HCT116 (cell line): ENCODE data around the gene DSTYK. TPM values are rescaled to one million over a fixed set of nuclear protein-coding genes. Genes with fewer than 3 reads are reported as not detected.

Experiments used
- ATAC-seq: fragments of 200-7000 bp; cut with Tn5 transposase; 2 replicates; pipeline ENCODE4 v1.9.1; 2020; ENCODE audit warnings: mild to moderate bottlenecking, moderate library complexity
- BruUV-seq: library from RNA; stranded (reverse); fragments of 400-500 nt; replicated peaks from 2 replicates; lab custom pipeline; 2021; lab: Mats Ljungman, UMichigan
- CTCF ChIA-PET: fragments of 300-600 bp; sonication (Branson Sonifier 250); formaldehyde crosslinking; loops from one replicate; lab custom pipeline; 2021; ENCODE audit warnings: antibody characterized with exemption; lab: Charles Lee
- POLR2A ChIA-PET: fragments of 300-600, 350-600 bp; sonication (Branson Sonifier 250); formaldehyde crosslinking; loops from one replicate; lab custom pipeline; 2021; ENCODE audit warnings: antibody characterized with exemption; lab: Charles Lee
- RAD21 ChIA-PET, 2 experiments: fragments of 300-600 bp; sonication (Branson Sonifier 250); formaldehyde crosslinking; loops; one replicate each; lab custom pipeline; 2023; ENCODE audit warnings: low total read pairs in 2 of 2; ENCODE audit not compliant: uncharacterized antibody in 2 of 2, unreplicated experiment in 2 of 2, low non-redundant PET in 1 of 2; lab: Charles Lee
- DNase-seq: peaks from one replicate; pipeline ENCODE4 v3.0.0-alpha.2; 2010; ENCODE audit warnings: low read depth, low spot score
- H2AFZ ChIP-seq: fragments of 200-600 bp; shearing (Covaris generic), sonication (generic); 2 replicates; pipeline ENCODE4 v1.6.1; 2017; ENCODE audit warnings: low read depth, mixed run types, mixed read lengths, antibody characterized with exemption, low read length; ENCODE audit not compliant: poor library complexity, severe bottlenecking
- H3K27ac ChIP-seq: 2 replicates; pipeline ENCODE4 v1.5.1; 2012; ENCODE audit warnings: low read depth, low read length
- H3K27me3 ChIP-seq: fragments of 200-600 bp; sonication (generic); 2 replicates; pipeline ENCODE4 v1.6.1; 2016; ENCODE audit warnings: mixed run types, low read length, mixed read lengths; ENCODE audit not compliant: insufficient read depth
- H3K36me3 ChIP-seq, 2 experiments: fragments of 200-500 bp in 1 of 2; fragments of 200-600 bp in 1 of 2; sonication (Bioruptor generic) in 1 of 2; sonication (generic) in 1 of 2; 2 replicates each; pipeline versions ENCODE4 v1.5.1 to v1.6.1; 2014 to 2016; ENCODE audit warnings: low read length in 2 of 2, inconsistent platforms in 1 of 2, mixed read lengths in 1 of 2, mixed run types in 1 of 2; ENCODE audit not compliant: insufficient read depth in 2 of 2, control insufficient read depth in 1 of 2
- H3K4me1 ChIP-seq, 2 experiments: fragments of 200-600 bp in 1 of 2; sonication (generic) in 1 of 2; 2 replicates each; pipeline versions ENCODE4 v1.5.1 to v1.6.1; 2012 to 2017; ENCODE audit warnings: low read length in 2 of 2, inconsistent platforms in 1 of 2, mild to moderate bottlenecking in 1 of 2, mixed read lengths in 1 of 2, mixed run types in 1 of 2, moderate library complexity in 1 of 2; ENCODE audit not compliant: insufficient read depth in 2 of 2, control insufficient read depth in 1 of 2
- H3K4me2 ChIP-seq: fragments of 200-600 bp; sonication (generic); 2 replicates; pipeline ENCODE4 v1.6.1; 2017; ENCODE audit warnings: mixed run types, low read length, mixed read lengths
- H3K4me3 ChIP-seq, 2 experiments: fragments of 200-600 bp in 1 of 2; sonication (generic) in 1 of 2; replicated peaks in 1 of 2; 2 replicates each; pipeline ENCODE4 v1.5.1; 2011 to 2016; ENCODE audit warnings: low read length in 2 of 2, control low read depth in 1 of 2, low read depth in 1 of 2, mild to moderate bottlenecking in 1 of 2, mixed read lengths in 1 of 2, mixed run types in 1 of 2
- H3K79me2 ChIP-seq: fragments of 200-600 bp; sonication (generic); 2 replicates; pipeline ENCODE4 v1.6.1; 2017; ENCODE audit warnings: mild to moderate bottlenecking, mixed run types, low read length, moderate library complexity, mixed read lengths; ENCODE audit not compliant: insufficient read depth
- H3K9ac ChIP-seq: fragments of 200-600 bp; sonication (generic); 2 replicates; pipeline ENCODE4 v1.6.1; 2016; ENCODE audit warnings: low read length, mixed read lengths
- H3K9me2 ChIP-seq: fragments of 200-600 bp; sonication (generic), shearing (Covaris generic); 2 replicates; pipeline ENCODE4 v1.6.1; 2017; ENCODE audit warnings: mixed run types, mild to moderate bottlenecking, moderate library complexity; ENCODE audit not compliant: insufficient read depth
- H3K9me3 ChIP-seq, 2 experiments: fragments of 200-500 bp in 1 of 2; fragments of 200-600 bp in 1 of 2; sonication (Bioruptor generic) in 1 of 2; sonication (generic) in 1 of 2; 2 replicates each; pipeline ENCODE4 v1.6.1; 2014 to 2017; ENCODE audit warnings: low read length in 2 of 2, mixed read lengths in 2 of 2, inconsistent platforms in 1 of 2, low read depth in 1 of 2, mild to moderate bottlenecking in 1 of 2, mixed run types in 1 of 2, moderate library complexity in 1 of 2; ENCODE audit not compliant: control insufficient read depth in 1 of 2, insufficient read depth in 1 of 2
- H4K20me1 ChIP-seq: fragments of 200-600 bp; sonication (generic), shearing (Covaris generic); 2 replicates; pipeline ENCODE4 v1.6.1; 2017; ENCODE audit warnings: mixed run types, mild to moderate bottlenecking, moderate library complexity; ENCODE audit not compliant: insufficient read depth
- CEBPB ChIP-seq: IDR thresholded peaks from 2 replicates; pipeline ENCODE4 v1.6.1; 2012; ENCODE audit warnings: low read depth
- SP1 ChIP-seq: IDR thresholded peaks from 2 replicates; pipeline ENCODE4 v1.6.1; 2012; ENCODE audit warnings: low read depth
- SRF ChIP-seq: IDR thresholded peaks from 2 replicates; pipeline ENCODE4 v1.6.1; 2012; ENCODE audit warnings: low read depth
- ZBTB33 ChIP-seq: IDR thresholded peaks from 2 replicates; pipeline ENCODE4 v1.6.1; 2011; ENCODE audit warnings: mild to moderate bottlenecking, low read length, moderate library complexity; ENCODE audit not compliant: insufficient replicate concordance; ENCODE audit errors: extremely low read depth
- intact Hi-C: fragments of 100-400 bp; cut with micrococcal nuclease; formaldehyde crosslinking; loops from 2 replicates; pipeline ENCODE4 v1.10.0; 2022
- total RNA-seq: library from RNA; stranded (reverse); gene quantifications from one replicate; pipeline ENCODE4 v1.2.1, GENCODE V29; 2021; ENCODE audit not compliant: unreplicated experiment

Gene DSTYK
- total RNA-seq, 1 experiment from 2014 or later = 6.6 TPM

GRCh38 chr1:205199090-205199930 is 12.2 kb downstream of the DSTYK start:
- no TSS peak for BruUV-seq
- no peaks in the 10 kb centered on the region for H3K27me3 ChIP-seq
- ChIA-PET POLR2A (interaction anchor here (1.3 kb wide), 1 partner anchor 77 kb away, joined by 3 read pairs; the partner anchor contains the start of gene RBBP5), CTCF (no interaction called here), RAD21 (no interaction called here)
- H4K20me1 ChIP-seq = no peaks in the 10 kb centered on the region
- H3K27ac ChIP-seq = no peak overlapping the region
- H3K9me3 ChIP-seq = no peaks in the 10 kb centered on the region
- no peak overlapping the region for H3K9ac ChIP-seq
- H3K36me3 ChIP-seq = no peaks in the 10 kb centered on the region
- no peak for TF ChIP-seq SP1
- intact Hi-C loops = no loop called here
- no peaks in the 10 kb centered on the region for H3K9me2 ChIP-seq
- H2AFZ ChIP-seq = no peak overlapping the region
- peaks cover under 1 to 6% of the 10 kb centered on the region in 2 experiments; a peak in 1 of 4 replicates for H3K4me1 ChIP-seq
- no peak overlapping the region for H3K4me3 ChIP-seq
- no peak overlapping the region for H3K4me2 ChIP-seq
- DNase-seq (no peak), ATAC-seq (no peak)
- peaks cover 20% of the 10 kb centered on the region; the same call in 1 of the 2 replicates for H3K79me2 ChIP-seq

GRCh38 chr1:205192287-205192686 is 19.2 kb downstream of the DSTYK start:
- Histone ChIP-seq H3K9ac (no peak overlapping the region), H3K27me3 (no peaks in the 10 kb centered on the region), H3K9me3 (no peaks in the 10 kb centered on the region), H3K4me3 (no peak overlapping the region), H3K36me3 (no peaks in the 10 kb centered on the region), H3K4me2 (no peak overlapping the region), H3K27ac (no peak overlapping the region)
- ChIA-PET POLR2A (no interaction called here), RAD21 (no interaction called here), CTCF (no interaction called here)
- BruUV-seq = no TSS peak
- DNase-seq = no peak
- intact Hi-C loops = no loop called here
- TF ChIP-seq SRF = no peak
- no peak for TF ChIP-seq ZBTB33
- no peak for TF ChIP-seq CEBPB
- TF ChIP-seq, all 23 proteins: peak for 0
- H4K20me1 ChIP-seq = no peaks in the 10 kb centered on the region
- H3K9me2 ChIP-seq = no peaks in the 10 kb centered on the region
- H2AFZ ChIP-seq = no peak overlapping the region
- no peaks in the 10 kb centered on the region for H3K4me1 ChIP-seq
- peaks cover 37% of the 10 kb centered on the region for H3K79me2 ChIP-seq
- no peak for ATAC-seq
